ENCODE data around the gene RAN.

- TF ChIP-seq ZNF274 (IDR thresholded peaks at IDR 0.05; ENCODE audit: low read depth, low read length) (no peak), YY1 (IDR thresholded peaks at IDR 0.05; ENCODE audit: insufficient read depth, insufficient read length) (no peak), SUZ12 (IDR thresholded peaks at IDR 0.05; ENCODE audit: extremely low read depth, insufficient read depth, insufficient read length) (no peak)
Measured at GRCh38 chr12:130846369-130846768, 25.5 kb upstream of the RAN start.
